Subcutaneous abdominal adipose tissue (tissue), 5 donors: ENCODE results near the gene TAS2R30.
"Not testable (repeated sequence)": the region's sequence is repeated elsewhere in the genome, so short reads cannot be mapped to it uniquely, and the experiment has no call there.

Experiments used
- H3K27ac ChIP-seq: one replicate; pipeline ENCODE4 v1.7.0; 2013; ENCODE audit warnings: low read depth, mild to moderate bottlenecking, inconsistent platforms, low read length, moderate library complexity
- H3K27me3 ChIP-seq, 5 donors: one replicate each; pipeline ENCODE4 v1.7.0; 2013; ENCODE audit warnings: low read length in 5 of 5, inconsistent platforms in 1 of 5; ENCODE audit not compliant: control insufficient read depth in 5 of 5, insufficient read depth in 4 of 5
- H3K36me3 ChIP-seq, 5 donors: one replicate each; pipeline ENCODE4 v1.7.0; 2013; ENCODE audit warnings: low read length in 5 of 5; ENCODE audit not compliant: control insufficient read depth in 5 of 5, insufficient read depth in 5 of 5
- H3K4me1 ChIP-seq, 5 donors: one replicate each; pipeline ENCODE4 v1.7.0; 2013; ENCODE audit warnings: low read length in 5 of 5, mild to moderate bottlenecking in 3 of 5, moderate library complexity in 1 of 5; ENCODE audit not compliant: control insufficient read depth in 5 of 5, insufficient read depth in 5 of 5
- H3K4me3 ChIP-seq, 5 donors: one replicate each; pipeline ENCODE4 v1.7.0; 2013; ENCODE audit warnings: low read length in 5 of 5, low read depth in 1 of 5
- H3K9ac ChIP-seq, 5 donors: one replicate each; pipeline ENCODE4 v1.7.0; 2013; ENCODE audit warnings: low read length in 5 of 5, mild to moderate bottlenecking in 4 of 5, moderate library complexity in 3 of 5
- H3K9me3 ChIP-seq, 5 donors: one replicate each; pipeline ENCODE4 v1.7.0; 2013; ENCODE audit warnings: low read length in 5 of 5; ENCODE audit not compliant: control insufficient read depth in 5 of 5
- donor health status: healthy.
- donor health status: healthy.
- donor health status: healthy.
- donor health status: healthy.
- donor health status: healthy.

TAS2R30 gene

DNA sequence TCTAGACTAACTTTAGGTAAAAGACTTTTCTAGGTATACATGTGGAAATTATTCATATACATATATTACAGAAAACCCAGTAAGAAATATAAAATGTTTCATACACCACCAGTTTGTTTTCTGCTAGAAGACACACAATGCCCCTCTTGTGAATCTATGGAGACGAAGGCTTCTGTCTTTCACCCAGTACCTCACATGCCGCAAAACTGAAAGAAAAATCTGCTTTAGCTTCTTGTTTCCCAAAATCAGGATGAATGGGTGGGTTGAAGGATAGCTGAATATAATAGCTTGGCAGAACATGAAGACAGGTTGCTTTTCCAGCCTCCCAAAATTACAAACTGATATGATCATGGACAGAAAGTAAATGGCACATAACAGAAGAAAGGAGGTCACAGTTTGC, 1.3 kb downstream of the TAS2R30 start:
- Histone ChIP-seq H3K36me3 (peaks cover 0 to 6% (median 0%) of the 10 kb centered on the region in 5 donors), H3K9me3 (no peaks in the 10 kb centered on the region), H3K27ac (no peak overlapping the region), H3K9ac (no peak overlapping the region), H3K27me3 (no peaks in the 10 kb centered on the region), H3K4me1 (no peaks in the 10 kb centered on the region), H3K4me3 (no peak overlapping the region)

DNA sequence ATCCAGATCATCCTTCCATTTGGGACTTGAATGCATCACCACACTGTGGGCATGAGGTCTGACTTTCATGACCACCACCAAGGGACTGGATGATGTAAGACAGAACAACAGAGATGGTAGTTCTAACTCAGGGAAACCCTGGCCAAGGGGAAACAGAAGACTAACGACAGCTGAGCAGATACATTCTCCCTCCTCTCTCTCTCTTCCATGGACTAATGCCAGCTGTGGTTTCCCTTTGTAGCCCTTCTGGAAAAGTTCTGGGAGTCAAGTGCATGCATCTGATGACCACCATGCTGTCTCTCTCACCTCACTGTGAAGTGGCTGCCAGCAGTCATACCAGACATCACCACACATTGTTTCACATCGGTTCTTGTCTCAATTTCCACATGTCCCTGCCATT, 3.4 kb downstream of the TAS2R30 start:
- Histone ChIP-seq H3K9me3 (no peaks in the 10 kb centered on the region), H3K4me3 (no peak overlapping the region), H3K36me3 (peaks cover 0 to 6% (median 0%) of the 10 kb centered on the region in 5 donors), H3K4me1 (no peaks in the 10 kb centered on the region), H3K9ac (no peak overlapping the region), H3K27ac (no peak overlapping the region), H3K27me3 (no peaks in the 10 kb centered on the region)

DNA sequence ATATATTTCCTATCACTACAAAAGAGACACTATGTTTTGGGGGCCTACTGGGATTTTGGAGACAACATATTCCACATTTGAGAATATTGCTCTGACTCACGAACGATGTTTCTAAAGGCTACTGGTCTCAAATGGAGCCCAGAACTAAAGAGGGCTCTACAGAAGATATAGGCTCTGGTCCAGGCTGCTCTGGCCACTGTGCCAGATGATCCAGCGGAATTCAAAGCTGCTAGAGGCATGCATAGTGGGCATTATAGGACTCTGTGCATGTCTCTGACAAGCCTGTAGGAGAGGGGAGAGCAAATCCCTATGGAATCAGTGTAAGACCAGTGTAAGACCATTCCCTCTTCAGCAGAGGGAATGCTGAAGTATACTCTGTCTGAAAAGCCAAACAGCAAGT, 4.1 kb downstream of the TAS2R30 start:
- no peak overlapping the region for H3K27ac ChIP-seq
- no peak overlapping the region for H3K4me3 ChIP-seq
- H3K27me3 ChIP-seq = no peaks in the 10 kb centered on the region
- H3K36me3 ChIP-seq = peaks cover 0 to 6% (median 0%) of the 10 kb centered on the region in 5 donors
- no peaks in the 10 kb centered on the region for H3K9me3 ChIP-seq
- no peak overlapping the region for H3K9ac ChIP-seq
- no peaks in the 10 kb centered on the region for H3K4me1 ChIP-seq

DNA sequence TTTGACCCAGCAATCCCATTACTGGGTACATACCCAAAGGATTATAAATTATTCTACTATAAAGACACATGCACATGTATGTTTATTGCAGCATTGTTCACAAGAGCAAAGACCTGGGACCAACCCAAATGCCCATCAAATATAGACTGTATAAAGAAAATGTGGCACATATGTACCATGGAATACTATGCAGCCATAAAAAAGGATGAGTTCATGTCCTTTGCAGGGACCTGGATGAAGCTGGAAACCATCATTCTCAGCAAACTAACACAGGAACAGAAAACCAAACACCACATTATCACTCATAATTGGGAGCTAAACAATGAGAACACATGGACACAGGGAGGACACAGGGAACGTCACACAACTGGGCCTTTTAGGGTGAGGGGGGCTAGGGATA, 20.3 kb downstream of the TAS2R30 start:
- H3K27ac ChIP-seq, H3K4me1 ChIP-seq: not testable (repeated sequence)

DNA sequence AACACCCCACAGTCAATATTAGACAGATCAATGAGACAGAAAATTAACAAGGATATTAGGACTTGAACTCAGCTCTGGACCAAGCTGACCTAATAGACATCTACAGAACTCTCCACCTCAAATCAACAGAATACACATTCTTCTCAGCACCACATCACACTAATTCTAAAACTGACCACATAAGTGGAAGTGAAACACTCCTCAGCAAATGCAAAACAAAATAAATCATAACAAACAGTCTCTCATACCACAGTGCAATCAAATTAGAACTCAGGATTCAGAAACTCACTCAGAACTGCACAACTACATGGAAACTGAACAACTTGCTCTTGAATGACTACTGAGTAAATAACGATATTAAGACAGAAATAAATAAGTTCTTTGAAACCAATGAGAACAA, 23.2 kb downstream of the TAS2R30 start:
- H3K27ac ChIP-seq, H3K4me3 ChIP-seq, H3K27me3 ChIP-seq, H3K36me3 ChIP-seq, H3K4me1 ChIP-seq, H3K9ac ChIP-seq: not testable (repeated sequence)
- H3K9me3 ChIP-seq = peaks cover 0 to 15% (median 9%) of the 10 kb centered on the region in 5 donors

More for the DNA sequence above, 20.3 kb downstream of the TAS2R30 start:
- not testable (repeated sequence) for H3K27me3 ChIP-seq, H3K4me3 ChIP-seq, H3K9ac ChIP-seq
- peaks cover 0 to 12% (median 2%) of the 10 kb centered on the region in 5 donors for H3K36me3 ChIP-seq
- H3K9me3 ChIP-seq = peaks cover 0 to 22% (median 9%) of the 10 kb centered on the region in 5 donors

DNA sequence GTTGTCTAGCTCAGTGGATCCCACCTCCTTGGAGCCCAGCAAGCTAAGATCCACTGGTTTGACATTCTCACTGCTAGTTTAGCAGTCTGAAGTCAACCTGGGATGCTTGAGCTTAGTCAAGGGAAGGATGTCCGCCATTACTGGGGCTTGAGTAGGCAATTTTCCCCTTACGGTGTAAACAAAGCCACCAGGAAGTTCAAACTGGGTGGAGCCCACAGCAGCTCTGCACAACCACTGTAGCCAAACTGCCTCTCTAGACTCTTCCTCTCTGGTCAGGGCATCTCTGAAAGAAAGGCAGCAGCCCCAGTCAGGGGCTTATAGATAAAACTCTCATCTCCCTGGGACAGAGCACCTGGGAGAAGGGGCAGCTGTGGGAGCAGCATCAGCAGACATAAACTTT, 25.6 kb downstream of the TAS2R30 start:
- H3K9ac ChIP-seq = no peak overlapping the region
- H3K4me1 ChIP-seq = no peaks in the 10 kb centered on the region
- H3K27me3 ChIP-seq = no peaks in the 10 kb centered on the region
- peaks cover 0 to 8% (median 3%) of the 10 kb centered on the region in 5 donors for H3K36me3 ChIP-seq
- no peak overlapping the region for H3K4me3 ChIP-seq
- peaks cover 0 to 15% (median 5%) of the 10 kb centered on the region in 5 donors for H3K9me3 ChIP-seq
- no peak overlapping the region for H3K27ac ChIP-seq

DNA sequence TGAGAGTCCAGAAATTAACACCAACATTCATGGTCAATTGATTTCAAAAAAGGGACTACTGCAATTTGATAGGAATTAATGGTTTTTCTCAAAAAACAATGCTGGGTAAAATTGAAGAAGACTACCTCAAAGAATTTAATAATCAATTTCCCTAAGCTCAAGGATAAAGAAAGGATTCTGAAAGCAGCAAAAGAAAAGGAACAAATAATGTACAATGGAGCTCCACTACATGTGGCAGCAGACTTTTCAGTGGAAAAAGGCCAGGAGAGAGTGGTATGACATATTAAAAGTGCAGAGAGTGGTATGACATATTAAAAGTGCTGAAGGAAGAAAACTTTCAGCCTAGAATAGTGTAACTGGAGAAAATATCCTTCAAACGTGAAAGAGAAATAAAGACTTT, 26.7 kb downstream of the TAS2R30 start:
- H3K27me3 ChIP-seq = no peaks in the 10 kb centered on the region
- peaks cover 0 to 15% (median 5%) of the 10 kb centered on the region in 5 donors for H3K9me3 ChIP-seq
- peaks cover 0 to 8% (median 3%) of the 10 kb centered on the region in 5 donors for H3K36me3 ChIP-seq
- no peak overlapping the region for H3K4me3 ChIP-seq
- H3K4me1 ChIP-seq = no peaks in the 10 kb centered on the region
- no peak overlapping the region for H3K27ac ChIP-seq
- no peak overlapping the region for H3K9ac ChIP-seq

DNA sequence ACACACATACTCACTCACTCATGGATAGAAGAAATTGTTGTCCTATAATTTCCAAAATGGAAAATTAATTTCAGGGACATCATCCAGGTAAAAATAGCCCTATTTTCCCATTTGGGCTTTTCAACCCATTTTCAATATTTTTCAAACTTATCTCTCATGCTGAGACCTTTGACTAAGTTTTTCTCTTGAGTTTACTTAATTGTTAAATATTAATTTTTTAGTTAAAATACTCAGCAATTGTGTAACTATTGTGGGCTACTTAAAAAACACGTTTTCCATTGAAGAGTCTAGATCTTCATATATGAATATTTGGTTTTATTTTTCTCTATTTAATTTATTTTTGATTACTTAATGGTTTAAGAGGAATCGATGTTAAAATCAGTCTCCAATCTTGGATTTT, 28.2 kb downstream of the TAS2R30 start:
- Histone ChIP-seq H3K9me3 (peaks cover 0 to 10% (median 5%) of the 10 kb centered on the region in 5 donors), H3K9ac (no peak overlapping the region), H3K4me1 (no peaks in the 10 kb centered on the region), H3K4me3 (no peak overlapping the region), H3K27ac (no peak overlapping the region), H3K36me3 (peaks cover 0 to 8% (median 3%) of the 10 kb centered on the region in 5 donors), H3K27me3 (no peaks in the 10 kb centered on the region)

DNA sequence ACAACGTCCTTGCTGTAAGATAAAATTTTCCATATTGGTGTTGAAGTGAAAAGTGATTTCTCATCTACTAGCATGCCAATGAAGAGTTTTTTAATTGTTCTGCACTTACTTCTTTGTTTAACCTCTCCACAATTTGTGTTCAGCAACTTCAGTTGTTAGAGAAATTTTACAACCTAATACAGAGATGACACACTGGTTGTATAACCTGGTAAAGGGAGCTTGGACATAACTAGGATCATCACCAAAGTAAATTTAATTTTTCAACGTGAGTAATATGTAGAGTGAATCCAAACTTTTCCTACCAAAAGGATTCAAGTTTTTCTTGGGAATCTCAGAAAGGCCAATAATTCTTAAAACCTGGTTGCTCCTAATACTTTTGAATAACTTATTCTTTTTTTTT, 28.9 kb downstream of the TAS2R30 start:
- Histone ChIP-seq H3K27ac (no peak overlapping the region), H3K36me3 (peaks cover 0 to 6% (median 3%) of the 10 kb centered on the region in 5 donors), H3K4me1 (no peaks in the 10 kb centered on the region), H3K4me3 (no peak overlapping the region), H3K27me3 (no peaks in the 10 kb centered on the region), H3K9ac (no peak overlapping the region), H3K9me3 (peaks cover 0 to 5% (median 2%) of the 10 kb centered on the region in 5 donors)

DNA sequence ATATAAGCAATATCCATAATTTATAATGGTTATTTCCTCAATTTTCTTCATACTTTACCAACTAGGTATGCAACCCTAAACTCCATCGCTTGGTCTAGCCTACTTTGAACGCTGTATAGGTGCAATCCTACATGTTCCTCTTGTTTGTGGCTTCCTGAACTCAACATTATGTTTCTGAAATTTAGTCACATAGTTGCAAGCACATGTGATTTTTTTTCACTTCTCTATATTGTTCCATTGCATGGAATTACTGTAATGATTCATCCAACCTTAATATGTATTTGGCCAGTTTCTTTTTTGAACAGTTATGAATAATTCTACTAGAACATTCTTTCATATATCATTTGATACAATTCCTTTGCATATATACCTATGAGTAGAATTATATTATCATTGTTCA, 39.5 kb downstream of the TAS2R30 start:
- not testable (repeated sequence) for H3K27ac ChIP-seq, H3K4me1 ChIP-seq, H3K9ac ChIP-seq, H3K9me3 ChIP-seq, H3K27me3 ChIP-seq, H3K36me3 ChIP-seq, H3K4me3 ChIP-seq

DNA sequence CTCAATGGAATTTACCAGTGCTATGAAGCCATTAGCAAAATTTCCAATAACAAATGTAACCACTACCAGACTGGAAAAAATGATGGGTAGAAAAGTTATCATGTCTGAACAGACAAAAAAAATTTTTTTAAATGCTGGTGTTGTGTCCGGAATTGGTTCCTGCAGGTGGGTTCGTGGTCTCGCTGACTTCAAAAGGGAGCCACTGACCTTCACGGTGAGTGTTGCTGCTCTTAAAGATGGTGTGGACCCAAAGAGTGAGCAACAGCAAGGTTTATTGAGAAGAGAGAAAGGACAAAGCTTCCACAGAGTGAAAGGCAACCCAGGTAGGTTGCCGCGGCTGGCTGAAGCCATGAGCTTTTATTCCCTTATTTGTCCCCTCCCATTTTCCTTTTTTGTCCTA, 42.3 kb downstream of the TAS2R30 start, which contains the start of gene TAS2R43:
Gene TAS2R43 (minus strand): TSS at position 186 of the 400 bp plus-strand sequence. CDS start 84 bp downstream, at position 102.
- Histone ChIP-seq H3K9me3 (no peaks in the 10 kb centered on the region), H3K4me3 (no peak within 1 kb of the TSS), H3K36me3 (no peaks in the 10 kb centered on the region), H3K4me1 (no peaks in the 10 kb centered on the region), H3K27me3 (no peaks in the 10 kb centered on the region), H3K27ac (no peak within 1 kb of the TSS), H3K9ac (no peak within 1 kb of the TSS)
